ENCODE results near the gene PICALM. TPM values are rescaled to one million over a fixed set of nuclear protein-coding genes. Genes with fewer than 3 reads are reported as not detected.
A peak's percentile ranks its signal among the peaks of the same experiment; 100 is the strongest.

PICALM gene
- polyA plus RNA-seq, 2 of the 4 experiments (the other 2 are of a cell fraction) = 113 to 195 TPM

DNA sequence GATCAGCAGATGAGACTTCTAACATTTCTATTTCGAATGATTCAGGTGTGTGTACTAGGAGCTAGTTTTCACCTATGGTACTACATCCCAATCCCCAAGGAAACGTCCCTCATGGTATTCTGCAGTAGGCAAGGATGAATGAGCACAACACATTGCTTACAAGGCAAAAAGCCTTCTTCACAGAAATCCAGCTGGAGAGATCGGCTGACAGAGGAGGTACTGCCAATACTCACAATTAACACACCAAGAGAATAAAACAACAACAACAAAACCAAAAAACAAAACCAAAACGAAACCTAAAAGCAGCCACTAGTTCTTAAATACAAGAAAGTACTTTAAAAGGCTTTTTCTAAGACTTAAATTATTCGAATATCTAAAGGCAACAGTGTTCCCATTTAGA lies 101.4 kb downstream of the PICALM start:
- DNase-seq (ENCODE audit: low read depth in 1 of 2, low spot score in 1 of 2) (no peak), FAIRE-seq (no peak), ATAC-seq (no peak)
- TF ChIP-seq, protein P1, sequence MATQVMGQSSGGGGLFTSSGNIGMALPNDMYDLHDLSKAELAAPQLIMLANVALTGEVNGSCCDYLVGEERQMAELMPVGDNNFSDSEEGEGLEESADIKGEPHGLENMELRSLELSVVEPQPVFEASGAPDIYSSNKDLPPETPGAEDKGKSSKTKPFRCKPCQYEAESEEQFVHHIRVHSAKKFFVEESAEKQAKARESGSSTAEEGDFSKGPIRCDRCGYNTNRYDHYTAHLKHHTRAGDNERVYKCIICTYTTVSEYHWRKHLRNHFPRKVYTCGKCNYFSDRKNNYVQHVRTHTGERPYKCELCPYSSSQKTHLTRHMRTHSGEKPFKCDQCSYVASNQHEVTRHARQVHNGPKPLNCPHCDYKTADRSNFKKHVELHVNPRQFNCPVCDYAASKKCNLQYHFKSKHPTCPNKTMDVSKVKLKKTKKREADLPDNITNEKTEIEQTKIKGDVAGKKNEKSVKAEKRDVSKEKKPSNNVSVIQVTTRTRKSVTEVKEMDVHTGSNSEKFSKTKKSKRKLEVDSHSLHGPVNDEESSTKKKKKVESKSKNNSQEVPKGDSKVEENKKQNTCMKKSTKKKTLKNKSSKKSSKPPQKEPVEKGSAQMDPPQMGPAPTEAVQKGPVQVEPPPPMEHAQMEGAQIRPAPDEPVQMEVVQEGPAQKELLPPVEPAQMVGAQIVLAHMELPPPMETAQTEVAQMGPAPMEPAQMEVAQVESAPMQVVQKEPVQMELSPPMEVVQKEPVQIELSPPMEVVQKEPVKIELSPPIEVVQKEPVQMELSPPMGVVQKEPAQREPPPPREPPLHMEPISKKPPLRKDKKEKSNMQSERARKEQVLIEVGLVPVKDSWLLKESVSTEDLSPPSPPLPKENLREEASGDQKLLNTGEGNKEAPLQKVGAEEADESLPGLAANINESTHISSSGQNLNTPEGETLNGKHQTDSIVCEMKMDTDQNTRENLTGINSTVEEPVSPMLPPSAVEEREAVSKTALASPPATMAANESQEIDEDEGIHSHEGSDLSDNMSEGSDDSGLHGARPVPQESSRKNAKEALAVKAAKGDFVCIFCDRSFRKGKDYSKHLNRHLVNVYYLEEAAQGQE (IDR thresholded peaks at IDR 0.05) = no peak
- no peak for TF ChIP-seq MYC (IDR thresholded peaks at IDR 0.05; ENCODE audit: borderline replicate concordance, low read length)
- no peak for TF ChIP-seq MAFK (IDR thresholded peaks at IDR 0.05; ENCODE audit: partially characterized antibody)
- no peak for TF ChIP-seq HES2 (IDR thresholded peaks at IDR 0.05)
- TF ChIP-seq FOSL2 (IDR thresholded peaks at IDR 0.05) = no peak
- TF ChIP-seq FOSL2 (CRISPR knock-in tag; IDR thresholded peaks at IDR 0.05) = no peak
- POLR2A ChIA-PET = no interaction called here
- Histone ChIP-seq H3K4me1 (no peaks in the 10 kb centered on the region), H3K9me3 (no peaks in the 10 kb centered on the region), H3K4me2 (no peak overlapping the region), H3K27ac (no peak overlapping the region), H3K4me3 (no peak overlapping the region)
- WGBS (ENCODE audit: missing lambda C conversion rate) = 85% methylated on average over 5 of the region's 5 CpGs
- CTCF ChIA-PET = no interaction called here

DNA sequence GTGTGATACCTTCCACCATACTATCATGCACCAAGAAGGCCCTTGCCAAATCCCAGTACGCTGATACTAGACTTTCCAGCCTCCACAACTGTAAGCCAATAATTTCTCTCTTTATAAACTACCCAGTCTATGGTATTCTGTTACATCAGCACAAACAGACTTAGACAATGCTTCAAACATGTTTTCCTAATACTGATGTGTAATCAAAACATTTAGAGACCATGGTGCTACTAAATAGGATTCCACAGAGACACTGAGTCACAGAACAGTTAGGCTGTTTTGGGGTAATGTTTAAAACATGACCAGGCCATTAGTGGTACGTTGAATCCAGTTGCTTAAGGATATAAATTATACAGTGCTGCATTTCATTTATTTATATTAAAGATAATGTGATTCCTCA lies 103.7 kb downstream of the PICALM start:
- H3K4me1 ChIP-seq = no peaks in the 10 kb centered on the region
- DNase-seq (ENCODE audit: low read depth in 1 of 2, low spot score in 1 of 2) = no peak
- ChIA-PET CTCF (interaction anchor here (1.6 kb wide), 1 partner anchor 110 kb away, joined by 9 read pairs; the partner anchor contains the start of gene CCDC83), POLR2A (no interaction called here)
- no peak overlapping the region for H3K4me3 ChIP-seq
- no peaks in the 10 kb centered on the region for H3K9me3 ChIP-seq
- WGBS (ENCODE audit: missing lambda C conversion rate) = 98% methylated on average over 2 of the region's 2 CpGs
- no peak overlapping the region for H3K27ac ChIP-seq
- ATAC-seq = no peak
- no peak for TF ChIP-seq ZFP36 (IDR thresholded peaks at IDR 0.05; ENCODE audit: borderline replicate concordance, partially characterized antibody)
- peak; percentile 46 for TF ChIP-seq MAFK (IDR thresholded peaks at IDR 0.05; ENCODE audit: partially characterized antibody)
- TF ChIP-seq HDAC2 (IDR thresholded peaks at IDR 0.05) = no peak
- no peak overlapping the region for H3K4me2 ChIP-seq
- FAIRE-seq = no peak

GRCh38 chr11:85961930-85962363 lies 106.9 kb downstream of the PICALM start:
- DNase-seq (ENCODE audit: low read depth in 1 of 2, low spot score in 1 of 2) (no peak), FAIRE-seq (no peak), ATAC-seq (no peak)
- POLR2A ChIA-PET = interaction anchor here (0.7 kb wide), 1 partner anchor 297 kb away, joined by 3 read pairs; the partner anchor contains the start of gene CREBZF
- Histone ChIP-seq H3K4me3 (no peak overlapping the region), H3K9me3 (no peaks in the 10 kb centered on the region), H3K4me2 (no peak overlapping the region), H3K4me1 (no peaks in the 10 kb centered on the region), H3K27ac (no peak overlapping the region)
- CTCF ChIA-PET = interaction anchor here (0.9 to 1.4 kb wide), 3 partner anchors 66 to 90 kb away, joined by 3 to 4 read pairs (median 3); no protein-coding TSS in a partner anchor
- TF ChIP-seq CBX8 (IDR thresholded peaks at IDR 0.05) (no peak), EHF (CRISPR knock-in tag; IDR thresholded peaks at IDR 0.05) (no peak), ZNF302 (CRISPR knock-in tag; IDR thresholded peaks at IDR 0.05) (no peak), JUNB (IDR thresholded peaks at IDR 0.05) (no peak), CHD2 (IDR thresholded peaks at IDR 0.05; ENCODE audit: low read length, partially characterized antibody) (no peak), PHF8 (IDR thresholded peaks at IDR 0.05; ENCODE audit: borderline replicate concordance, low read depth) (no peak), RNF2 (IDR thresholded peaks at IDR 0.05; ENCODE audit: borderline replicate concordance, low read depth) (no peak), BCL3 (IDR thresholded peaks at IDR 0.05) (no peak), RAD21 (conservative IDR thresholded peaks at IDR 0.05 in 1 of 2, IDR thresholded peaks at IDR 0.05 in 1 of 2) (no peak), HOXB13 (CRISPR knock-in tag; IDR thresholded peaks at IDR 0.05; ENCODE audit: low read depth) (no peak), RCOR1 (IDR thresholded peaks at IDR 0.05; ENCODE audit: low read depth, low read length) (no peak)
- TF ChIP-seq, protein P2, sequence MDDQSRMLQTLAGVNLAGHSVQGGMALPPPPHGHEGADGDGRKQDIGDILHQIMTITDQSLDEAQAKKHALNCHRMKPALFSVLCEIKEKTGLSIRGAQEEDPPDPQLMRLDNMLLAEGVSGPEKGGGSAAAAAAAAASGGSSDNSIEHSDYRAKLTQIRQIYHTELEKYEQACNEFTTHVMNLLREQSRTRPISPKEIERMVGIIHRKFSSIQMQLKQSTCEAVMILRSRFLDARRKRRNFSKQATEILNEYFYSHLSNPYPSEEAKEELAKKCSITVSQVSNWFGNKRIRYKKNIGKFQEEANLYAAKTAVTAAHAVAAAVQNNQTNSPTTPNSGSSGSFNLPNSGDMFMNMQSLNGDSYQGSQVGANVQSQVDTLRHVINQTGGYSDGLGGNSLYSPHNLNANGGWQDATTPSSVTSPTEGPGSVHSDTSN (IDR thresholded peaks at IDR 0.05) = no peak
- WGBS (ENCODE audit: missing lambda C conversion rate) = 73% methylated on average over 5 of the region's 5 CpGs

All from A549 (cell line).